Measurements from ENCODE around the gene LAX1. TPM values are rescaled to one million over a fixed set of nuclear protein-coding genes. Genes with fewer than 3 reads are reported as not detected.

The LAX1 gene
- polyA plus RNA-seq, 1 donor (not counting 4 experiments of a cell fraction or from before 2014, with no cell fraction given) = 0.07 TPM

- dilution Hi-C loops (cut with MboI; ENCODE audit: extremely low pct_ligation_motif_present, low sequenced_read_pairs) = loop anchor here (10.0 kb wide), 1 partner anchor 71 kb away; no protein-coding TSS in a partner anchor
- DNase-seq (ENCODE audit: low read depth, low spot score) (no peak), FAIRE-seq (no peak)
- H3K4me2 ChIP-seq (ENCODE audit: control insufficient read depth, extremely low read depth, insufficient read depth, low read depth, low read length) = peak overlapping the region; percentile 93
- H3K9ac ChIP-seq (ENCODE audit: control insufficient read depth, extremely low read depth, insufficient read depth, low read length) = peak overlapping the region; percentile 98
- H4K20me1 ChIP-seq (ENCODE audit: control insufficient read depth, extremely low read depth, insufficient read depth, low read length) = peaks cover 9% of the 10 kb centered on the region
- H3K79me2 ChIP-seq (ENCODE audit: control insufficient read depth, insufficient read depth, low read length) = peaks cover 52% of the 10 kb centered on the region
- peaks cover 3% of the 10 kb centered on the region for H3K9me1 ChIP-seq (ENCODE audit: control insufficient read depth, extremely low read depth, insufficient read depth, low read length)
- H3K36me3 ChIP-seq (ENCODE audit: control insufficient read depth in 2 of 2, extremely low read depth in 1 of 2, insufficient read depth in 2 of 2, low read length in 2 of 2) = peaks cover 5 to 24% of the 10 kb centered on the region in 2 experiments
- no peaks in the 10 kb centered on the region for H3K9me3 ChIP-seq (ENCODE audit: control insufficient read depth, low read depth, low read length)
- H3K27me3 ChIP-seq (ENCODE audit: control insufficient read depth, extremely low read depth, insufficient read depth, low read length) = no peaks in the 10 kb centered on the region
- H3K27ac ChIP-seq (ENCODE audit: control insufficient read depth, insufficient read depth, low read length) = peak overlapping the region; percentile 98
- peak overlapping the region; percentile 60 to 79 (median 76) for H3K4me3 ChIP-seq (ENCODE audit: control insufficient read depth in 2 of 3, extremely low read depth in 1 of 3, insufficient read depth in 2 of 3, low read depth in 1 of 3, low read length in 3 of 3)
- H2AFZ ChIP-seq (ENCODE audit: control insufficient read depth, low read length) = no peak overlapping the region
- TF ChIP-seq CTCF (optimal IDR thresholded peaks at IDR 0.05 in 1 of 3, IDR thresholded peaks at IDR 0.05 in 1 of 3, conservative IDR thresholded peaks at IDR 0.05 in 1 of 3; ENCODE audit: extremely low read depth in 1 of 3, insufficient read depth in 2 of 3, low read length in 3 of 3) (no peak), EZH2 (IDR thresholded peaks at IDR 0.05; ENCODE audit: low read length) (no peak)
- peaks cover 40% of the 10 kb centered on the region for H3K4me1 ChIP-seq (ENCODE audit: control insufficient read depth, extremely low read depth, insufficient read depth, low read length)
Observed at GRCh38 chr1:203796236-203796605, 31.2 kb downstream of the LAX1 start.

GRCh38 chr1:203797216-203797615 is 32.2 kb downstream of the LAX1 start:
- peaks cover 9% of the 10 kb centered on the region for H4K20me1 ChIP-seq (ENCODE audit: control insufficient read depth, extremely low read depth, insufficient read depth, low read length)

More at GRCh38 chr1:203797216-203797615, 32.2 kb downstream of the LAX1 start:
- Histone ChIP-seq H3K36me3 (ENCODE audit: control insufficient read depth in 2 of 2, extremely low read depth in 1 of 2, insufficient read depth in 2 of 2, low read length in 2 of 2) (peaks cover 6 to 24% of the 10 kb centered on the region in 2 experiments), H2AFZ (ENCODE audit: control insufficient read depth, low read length) (no peak overlapping the region), H3K27me3 (ENCODE audit: control insufficient read depth, extremely low read depth, insufficient read depth, low read length) (no peaks in the 10 kb centered on the region), H3K4me2 (ENCODE audit: control insufficient read depth, extremely low read depth, insufficient read depth, low read depth, low read length) (peak overlapping the region; percentile 93), H3K4me3 (ENCODE audit: control insufficient read depth in 2 of 3, extremely low read depth in 1 of 3, insufficient read depth in 2 of 3, low read depth in 1 of 3, low read length in 3 of 3) (peak overlapping the region; percentile 60 to 79 (median 76)), H3K4me1 (ENCODE audit: control insufficient read depth, extremely low read depth, insufficient read depth, low read length) (peaks cover 40% of the 10 kb centered on the region), H3K9me1 (ENCODE audit: control insufficient read depth, extremely low read depth, insufficient read depth, low read length) (peaks cover 3% of the 10 kb centered on the region), H3K79me2 (ENCODE audit: control insufficient read depth, insufficient read depth, low read length) (peaks cover 62% of the 10 kb centered on the region), H3K9ac (ENCODE audit: control insufficient read depth, extremely low read depth, insufficient read depth, low read length) (peak overlapping the region; percentile 98), H3K9me3 (ENCODE audit: control insufficient read depth, low read depth, low read length) (no peaks in the 10 kb centered on the region), H3K27ac (ENCODE audit: control insufficient read depth, insufficient read depth, low read length) (peak overlapping the region; percentile 98)
- DNase-seq (ENCODE audit: low read depth, low spot score) (no peak), FAIRE-seq (no peak)
- no peak for TF ChIP-seq CTCF (optimal IDR thresholded peaks at IDR 0.05 in 1 of 3, IDR thresholded peaks at IDR 0.05 in 1 of 3, conservative IDR thresholded peaks at IDR 0.05 in 1 of 3; ENCODE audit: extremely low read depth in 1 of 3, insufficient read depth in 2 of 3, low read length in 3 of 3)
- no peak for TF ChIP-seq EZH2 (IDR thresholded peaks at IDR 0.05; ENCODE audit: low read length)
- dilution Hi-C loops (cut with MboI; ENCODE audit: extremely low pct_ligation_motif_present, low sequenced_read_pairs) = loop anchor here (10.0 kb wide), 1 partner anchor 72 kb away; no protein-coding TSS in a partner anchor
